ENCODE data around the gene PACRG.

The PACRG gene

DNA sequence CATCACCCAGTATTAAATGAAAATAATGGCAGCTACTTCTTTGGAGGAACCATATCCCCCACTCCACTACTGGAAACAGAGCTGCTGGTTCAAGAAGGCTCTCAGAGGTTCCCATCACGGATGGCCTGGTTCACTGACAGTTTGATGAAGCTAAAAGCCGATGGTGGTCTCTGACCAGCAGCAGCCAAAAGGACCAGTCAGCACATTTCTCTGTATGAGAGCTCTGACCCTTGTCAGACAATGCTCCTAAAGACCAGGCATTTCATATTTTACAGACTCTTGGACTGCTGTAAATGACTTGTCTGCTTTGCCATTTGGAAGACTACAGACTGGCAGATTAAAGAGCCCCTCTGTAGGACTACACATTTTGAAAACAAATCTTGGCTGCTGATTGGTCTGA lies 16.8 kb upstream of the PACRG start:
- DNase-seq: no peak

DNA sequence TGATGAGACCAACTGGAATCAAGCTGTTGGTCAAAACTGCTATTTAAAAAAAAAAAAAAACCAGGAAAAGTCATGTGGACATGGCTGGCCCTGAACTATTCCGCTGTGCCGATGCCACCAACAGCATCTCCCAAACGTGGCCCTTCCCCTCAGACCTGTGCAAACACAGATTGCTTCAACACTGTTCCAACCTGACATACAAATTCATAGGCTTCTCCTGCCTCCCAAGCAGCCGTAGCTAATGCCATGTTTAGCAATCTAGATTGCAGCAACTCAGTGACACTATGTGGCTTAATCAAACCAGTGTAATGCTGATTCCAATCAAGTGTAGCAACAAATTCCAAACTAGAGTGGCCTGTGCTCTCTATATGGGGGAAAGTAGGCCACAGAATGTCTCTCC lies 16.4 kb upstream of the PACRG start:
- no peak for DNase-seq

DNA sequence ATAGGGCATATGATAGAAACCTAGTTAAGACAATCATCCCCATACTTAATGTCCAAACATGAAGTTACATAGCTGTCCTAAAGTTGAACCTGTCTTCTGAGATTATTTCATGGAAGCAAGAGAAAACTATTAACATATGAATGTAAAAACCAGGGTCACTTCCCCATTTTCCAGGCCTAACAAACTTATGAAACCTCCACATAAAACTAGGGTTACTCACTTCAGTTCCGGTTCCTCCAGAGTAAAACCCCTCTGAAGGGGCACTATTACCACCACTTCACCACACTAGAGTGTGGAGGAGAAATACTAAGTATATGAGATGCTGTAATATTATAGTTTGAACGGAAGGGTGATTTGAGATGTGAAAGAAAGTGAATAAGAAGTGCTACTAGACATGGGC lies 15.1 kb upstream of the PACRG start:
- no peak for DNase-seq

DNA sequence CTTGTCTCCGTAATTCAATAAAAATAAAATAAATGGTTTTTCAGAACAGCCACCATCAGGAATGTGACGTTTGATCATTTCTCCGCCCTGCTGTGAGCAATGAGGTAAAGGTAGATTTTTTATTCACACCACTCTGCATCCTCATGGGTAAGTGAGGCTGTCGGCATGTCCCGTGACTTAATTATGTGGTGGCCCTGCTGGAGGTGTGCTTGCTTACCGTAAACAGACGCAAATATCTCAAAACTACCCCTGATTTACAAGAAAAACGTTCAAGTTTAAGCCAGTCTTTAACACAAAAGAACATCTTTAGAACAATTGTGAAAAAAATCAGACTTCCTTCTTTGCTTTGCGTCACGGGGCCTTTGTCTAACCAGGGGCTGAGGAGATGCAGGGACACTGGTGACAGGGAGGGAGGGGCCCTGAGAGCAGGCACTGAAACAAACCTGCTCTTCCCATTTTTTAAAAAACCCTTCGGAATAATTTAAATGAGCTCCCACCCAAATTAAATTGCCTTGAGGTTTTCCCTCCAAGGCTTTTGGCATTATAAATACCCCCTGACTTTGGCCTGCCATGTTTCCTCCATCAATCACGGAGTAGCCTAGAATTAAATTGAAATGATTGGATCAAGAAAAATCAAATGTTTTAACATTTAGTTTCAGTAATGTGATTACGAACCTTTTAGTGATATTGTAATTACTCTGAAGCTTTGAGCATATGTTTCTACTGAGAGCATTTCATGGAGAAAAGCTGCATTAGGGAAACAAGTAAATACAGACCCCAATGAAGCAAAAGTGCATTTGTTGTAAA lies 13.6 kb upstream of the PACRG start:
- DNase-seq: no peak

DNA sequence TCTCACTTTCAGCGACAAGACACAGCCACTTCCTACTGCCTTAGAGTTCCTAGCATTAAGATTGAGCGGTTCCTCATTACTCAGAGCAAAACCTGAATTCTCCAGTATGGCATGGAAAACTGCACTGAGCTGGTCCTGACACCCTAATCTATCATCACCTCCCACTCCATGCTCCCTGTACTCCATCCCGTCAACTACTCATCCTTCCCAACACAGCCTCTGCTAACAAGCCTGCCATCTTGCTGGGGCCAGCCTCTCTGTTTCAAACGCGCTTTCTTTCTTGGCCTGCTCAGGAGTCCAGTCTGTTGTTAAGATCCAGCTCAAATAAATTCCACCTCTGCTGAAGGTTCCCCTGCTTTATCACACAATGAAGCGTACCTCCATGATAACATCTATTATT lies 12.2 kb upstream of the PACRG start:
- DNase-seq: no peak

DNA sequence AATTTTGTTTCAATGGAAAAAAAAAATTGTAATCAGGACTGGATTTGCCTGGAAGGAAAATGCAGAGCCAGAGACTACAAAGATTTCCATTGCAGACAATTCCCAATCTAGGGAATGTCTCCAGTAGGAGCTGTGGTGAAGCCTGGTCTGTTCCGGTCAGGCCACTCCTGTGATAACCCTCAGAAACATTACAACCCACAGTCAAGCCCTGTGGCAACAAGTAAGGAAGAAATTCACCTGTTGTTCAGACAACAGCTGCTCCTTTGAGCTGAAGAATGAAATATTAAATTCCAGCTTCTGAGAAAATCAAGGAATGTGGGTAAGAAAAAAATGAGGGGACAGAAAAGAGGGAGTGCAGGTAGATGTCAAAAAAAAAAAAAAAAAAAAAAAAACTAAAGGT lies 8.2 kb upstream of the PACRG start:
- no peak for DNase-seq

DNA sequence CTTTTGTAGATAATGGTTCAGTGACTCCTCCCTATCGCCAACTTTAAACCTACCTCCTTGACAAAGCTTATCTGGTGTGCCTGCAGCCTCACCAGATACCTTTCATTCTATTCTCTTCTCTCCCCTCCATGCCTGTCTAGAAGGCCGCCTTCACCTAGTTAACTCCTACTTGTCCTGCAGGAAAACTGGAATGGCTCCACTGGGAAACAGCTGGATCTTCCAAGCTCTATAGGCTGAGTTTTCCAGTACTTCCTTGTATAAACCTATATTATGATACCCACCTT lies 6.4 kb upstream of the PACRG start:
- DNase-seq: no peak

DNA sequence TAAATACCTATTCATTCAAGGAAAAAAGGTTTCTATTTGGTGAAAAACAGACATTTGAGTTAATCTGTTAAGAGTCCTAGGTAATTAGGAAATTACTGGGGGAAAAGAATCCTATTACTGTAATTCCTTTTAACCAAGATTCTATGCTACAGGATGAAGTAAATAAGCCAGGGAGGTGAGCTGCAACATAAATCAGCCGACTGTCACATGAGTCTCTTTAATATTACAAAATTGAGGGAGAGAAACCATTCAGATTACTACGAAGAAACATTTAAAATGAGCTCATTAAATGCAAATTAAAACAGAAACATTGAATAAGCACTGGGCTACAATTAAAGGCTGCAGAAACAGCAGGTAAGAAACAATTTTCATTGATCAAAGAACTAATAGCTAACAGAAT lies 5.5 kb upstream of the PACRG start:
- DNase-seq: no peak

DNA sequence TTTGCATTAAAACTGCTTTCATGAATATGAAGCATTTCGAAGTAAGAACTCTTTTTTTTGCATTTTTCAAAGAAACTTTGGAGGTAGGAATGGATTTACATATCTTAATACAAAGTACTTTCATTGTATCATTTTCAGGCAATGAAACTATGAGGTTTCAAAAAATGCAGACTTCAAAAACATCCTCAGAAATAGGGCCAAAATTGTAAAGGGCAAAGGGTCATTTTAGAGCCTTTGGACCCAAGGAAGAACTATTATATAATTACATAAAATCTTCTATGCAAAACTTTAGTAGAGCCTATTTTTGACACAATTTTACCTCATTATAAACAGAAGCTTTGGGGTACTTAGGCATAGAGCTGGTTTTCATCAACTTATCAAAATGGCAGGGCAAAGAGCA lies 5.1 kb upstream of the PACRG start:
- no peak for DNase-seq

DNA sequence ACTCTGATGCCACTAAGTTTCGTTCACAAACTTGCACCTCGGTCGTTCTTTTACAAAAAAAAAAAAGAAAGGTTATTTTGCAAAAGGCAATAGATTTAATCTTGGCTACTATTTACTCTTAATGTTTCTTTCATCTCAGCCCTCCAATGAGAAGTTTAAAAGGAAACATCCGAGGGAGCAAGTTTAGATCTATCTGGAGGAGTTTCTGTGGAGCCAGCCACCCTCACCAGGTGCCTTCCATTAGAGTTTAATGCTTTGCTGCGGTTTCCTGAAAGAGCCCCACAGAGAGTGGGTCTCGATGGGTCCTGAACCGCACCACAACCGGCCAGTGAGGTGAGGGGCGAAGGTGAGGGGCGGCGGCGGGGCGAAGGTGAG lies 840 bp upstream of the PACRG start:
- DNase-seq: no peak

DNA sequence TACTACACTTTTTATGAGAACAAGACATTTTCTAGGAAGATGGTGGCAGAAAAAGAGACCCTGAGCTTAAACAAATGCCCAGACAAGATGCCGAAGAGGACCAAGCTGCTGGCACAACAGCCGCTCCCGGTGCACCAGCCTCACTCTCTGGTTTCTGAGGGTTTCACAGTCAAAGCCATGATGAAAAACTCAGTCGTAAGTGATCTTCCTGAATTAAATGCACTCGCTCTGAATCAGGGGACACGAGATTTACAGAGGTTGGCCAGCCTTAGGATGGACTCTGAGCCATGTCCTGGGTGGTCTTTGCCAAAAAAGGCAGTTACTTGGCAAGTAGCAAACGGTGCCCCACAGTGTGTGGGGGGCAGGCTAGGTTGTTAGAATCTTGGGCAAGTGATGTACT lies 423 bp downstream of the PACRG start:
- DNase-seq: no peak

DNA sequence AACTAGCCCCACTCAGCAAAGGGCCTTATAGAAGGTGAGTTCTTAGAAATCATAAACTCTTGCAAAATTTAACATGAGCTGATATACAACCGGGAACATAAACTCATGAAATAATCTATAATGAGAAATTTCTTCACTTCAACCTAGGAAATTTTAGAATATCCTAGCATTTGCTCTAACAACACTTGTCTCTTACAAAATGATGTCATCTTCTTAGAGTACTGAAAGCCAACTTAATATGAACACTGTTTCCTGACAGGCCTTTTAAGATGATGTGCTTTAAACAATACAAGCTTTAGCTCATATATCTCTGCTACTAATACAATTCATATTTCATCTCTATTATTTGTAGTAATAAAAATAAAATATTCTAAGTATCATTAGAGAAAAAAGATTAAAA lies 932 bp downstream of the PACRG start:
- no peak for DNase-seq

DNA sequence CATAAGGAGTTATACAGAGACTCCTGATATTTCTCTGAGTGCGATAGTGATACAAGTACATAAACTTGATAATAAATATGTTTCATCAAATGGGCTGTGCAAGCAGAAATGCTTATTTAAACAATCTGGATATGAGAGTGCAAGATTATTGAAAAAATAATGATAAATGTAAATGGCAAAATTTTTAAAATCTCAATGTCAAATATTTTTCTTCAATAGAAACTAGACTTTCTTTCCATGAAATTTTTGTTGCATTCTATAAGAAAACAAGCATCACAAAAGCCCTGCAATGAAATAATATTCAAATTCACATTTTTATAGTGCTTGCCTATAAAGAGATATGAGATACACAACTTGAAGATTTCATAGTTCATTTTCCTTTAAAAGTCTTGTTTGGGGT lies 2.7 kb downstream of the PACRG start:
- DNase-seq: no peak

DNA sequence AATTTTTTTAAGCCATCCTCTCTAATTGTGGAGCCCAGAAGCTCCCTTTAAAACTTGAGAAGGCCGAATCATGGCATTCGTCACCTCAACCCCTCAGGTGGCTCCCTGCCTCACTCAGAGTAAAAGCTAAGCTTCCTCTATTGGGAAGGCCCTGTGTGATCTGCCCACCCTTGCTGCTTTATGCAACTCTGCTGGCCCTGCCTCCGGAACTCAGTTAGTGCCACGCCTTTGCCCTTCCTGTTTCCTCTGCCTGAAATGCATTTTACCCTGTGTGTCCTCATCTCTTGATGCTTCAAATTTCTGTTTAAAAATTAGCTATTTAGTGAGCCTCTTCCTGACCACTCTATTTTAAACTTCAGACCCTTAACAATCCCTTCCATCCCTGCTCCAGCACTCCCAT lies 5.7 kb downstream of the PACRG start:
- DNase-seq: no peak

DNA sequence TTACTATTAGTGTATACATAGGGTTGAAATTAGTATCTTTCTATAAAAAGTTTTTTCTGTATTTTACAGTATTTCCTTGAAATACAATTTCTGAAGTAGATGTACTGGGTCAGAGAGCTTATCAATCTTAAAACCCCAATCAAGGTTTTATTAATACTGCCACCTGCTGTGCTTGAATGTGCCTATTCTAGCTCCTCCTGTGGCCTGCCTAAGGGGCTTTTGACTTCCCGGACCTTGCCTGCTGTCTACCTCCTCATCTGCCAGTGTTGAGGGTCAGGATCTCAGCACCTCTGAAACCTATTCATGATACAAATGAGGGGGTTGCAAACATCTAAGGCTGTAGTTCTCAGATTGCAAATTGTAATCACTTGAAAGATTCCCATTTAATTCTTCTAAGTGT lies 9.2 kb downstream of the PACRG start:
- no peak for DNase-seq

DNA sequence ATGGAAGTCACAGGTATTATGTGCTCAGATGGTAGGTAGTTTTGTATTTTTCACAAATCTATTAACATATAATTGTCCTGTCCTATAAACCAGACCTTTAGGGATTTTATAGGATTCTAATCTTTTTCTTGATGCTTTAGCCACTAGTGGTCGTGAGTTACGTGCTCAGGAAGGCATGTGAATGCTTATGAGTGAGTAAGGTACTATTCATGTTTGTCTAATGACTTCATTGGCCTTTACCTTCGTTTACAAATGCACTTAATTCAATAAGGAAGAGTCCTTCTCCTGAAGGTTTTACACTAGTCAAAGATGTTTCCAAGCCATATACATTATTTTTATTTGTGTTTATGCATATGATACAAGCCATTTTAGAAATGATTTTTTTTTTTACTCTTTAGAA lies 23.0 kb downstream of the PACRG start:
- DNase-seq: no peak

DNA sequence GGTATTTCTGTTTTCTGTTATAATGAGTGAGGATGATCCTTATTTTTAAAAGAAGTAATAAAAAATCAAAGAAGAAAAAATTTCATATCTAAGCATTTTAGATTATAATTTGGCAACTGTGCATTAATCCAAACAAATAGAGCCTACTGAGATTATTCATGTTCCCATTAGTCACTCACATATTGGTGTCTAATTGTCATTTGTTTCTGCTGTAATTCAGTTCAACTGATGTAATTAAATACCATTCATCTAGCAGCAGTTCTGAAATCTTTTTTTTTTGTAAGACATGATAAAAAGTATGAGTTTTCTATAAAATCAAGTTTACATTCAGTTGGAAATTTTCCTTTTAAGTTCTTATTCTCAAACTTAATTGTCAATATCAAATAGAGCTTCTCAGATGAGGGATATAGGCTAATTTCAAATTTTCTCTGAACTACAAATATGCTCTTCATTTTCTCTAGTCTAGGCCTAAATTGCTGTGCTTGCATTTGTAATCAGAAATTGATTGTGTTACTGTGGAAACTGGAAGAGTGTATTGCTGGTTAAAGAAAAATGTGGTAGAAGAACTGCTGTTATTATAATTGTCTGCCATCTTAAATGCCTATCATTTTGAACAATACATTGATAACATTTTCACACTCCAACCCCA lies 23.6 kb downstream of the PACRG start:
- DNase-seq: no peak

DNA sequence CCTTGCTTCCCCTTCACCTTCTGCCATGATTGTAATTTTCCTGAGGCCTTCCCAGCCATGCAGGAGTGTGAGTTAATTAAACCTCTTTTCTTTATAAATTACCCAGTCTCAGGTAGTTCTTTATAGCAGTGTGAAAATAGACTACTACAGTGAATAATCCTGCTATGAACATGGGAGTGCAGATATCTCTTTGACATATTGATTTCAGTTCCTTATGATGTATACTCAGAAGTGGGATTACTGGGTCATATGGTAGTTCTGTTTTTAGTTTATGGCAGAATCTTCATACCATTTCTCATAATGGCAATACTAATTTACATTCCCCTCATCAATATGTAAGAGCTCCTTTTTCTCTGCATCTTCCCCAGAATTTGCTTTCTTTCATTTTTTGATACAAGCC lies 26.0 kb downstream of the PACRG start:
- DNase-seq: no peak

DNA sequence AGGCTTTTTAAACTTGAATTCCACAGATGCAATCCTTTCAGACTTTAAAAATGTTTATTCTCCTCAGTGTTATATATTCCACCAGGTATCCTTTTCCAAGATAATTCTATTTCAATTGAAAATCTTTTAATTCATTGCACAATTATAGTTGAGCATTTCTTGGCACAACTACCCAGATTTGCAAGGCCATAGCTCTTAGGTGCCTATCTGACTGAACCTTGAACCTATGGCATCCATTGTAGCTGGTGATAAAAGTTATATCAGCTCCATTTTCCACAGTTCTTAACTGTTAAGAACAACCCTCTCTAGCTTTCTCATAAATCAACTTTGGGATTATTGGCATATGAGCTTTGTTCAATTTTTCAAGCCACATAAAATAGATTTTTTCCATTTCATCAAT lies 42.4 kb downstream of the PACRG start:
- DNase-seq: no peak

DNA sequence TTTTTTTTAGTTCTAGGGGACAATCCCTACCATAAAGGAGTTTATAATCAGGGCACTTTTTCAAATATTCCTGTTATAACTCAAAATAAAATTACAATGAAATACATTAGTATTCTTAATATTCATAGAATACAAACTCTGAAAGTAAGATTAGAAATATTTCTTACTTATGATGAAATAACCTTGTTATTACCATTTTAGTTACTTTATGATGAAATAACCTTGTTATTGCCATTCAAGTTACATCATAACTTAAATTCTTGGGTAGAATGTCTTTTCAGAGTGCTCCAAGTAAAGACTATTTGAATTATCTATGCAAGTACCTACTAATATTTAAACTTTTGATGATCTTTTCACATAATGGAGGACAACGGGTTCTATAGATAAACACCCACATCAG lies 43.2 kb downstream of the PACRG start:
- no peak for DNase-seq

DNA sequence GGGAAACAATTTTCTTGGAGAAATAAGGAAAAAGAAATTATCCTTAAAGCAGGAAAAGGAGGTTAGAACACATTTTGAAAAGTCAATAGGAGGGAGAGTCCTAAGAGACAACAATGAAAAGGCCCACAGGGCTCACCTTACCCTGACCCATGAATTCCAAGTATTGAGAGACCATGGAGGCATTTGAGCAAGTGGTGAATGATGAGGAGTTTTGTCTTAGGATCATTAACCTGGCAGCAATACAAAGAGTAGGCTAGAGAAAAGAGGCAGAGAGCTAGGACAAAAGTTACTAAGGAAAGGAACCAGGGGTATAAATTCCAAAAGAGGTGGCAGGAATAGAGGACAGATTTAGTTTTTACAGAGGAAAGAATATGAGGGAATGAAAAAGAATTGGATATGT lies 44.7 kb downstream of the PACRG start:
- no peak for DNase-seq

DNA sequence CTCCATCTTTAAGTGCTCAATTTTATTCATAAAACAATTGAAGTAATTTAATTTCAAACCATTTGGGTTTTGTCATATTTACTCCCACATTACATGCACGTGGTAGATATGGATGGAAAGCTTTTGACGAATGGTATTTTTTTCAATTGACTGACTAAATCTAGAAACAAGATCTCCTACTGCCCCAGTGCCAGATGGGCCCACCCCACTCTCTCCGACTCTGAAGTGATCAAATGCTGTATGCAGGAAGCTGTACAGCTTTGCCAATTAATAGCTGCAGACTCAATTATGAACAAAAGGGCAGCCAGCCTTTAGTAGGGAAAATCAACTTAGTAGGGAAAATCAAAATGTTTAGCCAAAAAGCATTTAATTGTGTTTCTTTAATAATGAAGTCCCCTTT lies 46.2 kb downstream of the PACRG start:
- no peak for DNase-seq

DNA sequence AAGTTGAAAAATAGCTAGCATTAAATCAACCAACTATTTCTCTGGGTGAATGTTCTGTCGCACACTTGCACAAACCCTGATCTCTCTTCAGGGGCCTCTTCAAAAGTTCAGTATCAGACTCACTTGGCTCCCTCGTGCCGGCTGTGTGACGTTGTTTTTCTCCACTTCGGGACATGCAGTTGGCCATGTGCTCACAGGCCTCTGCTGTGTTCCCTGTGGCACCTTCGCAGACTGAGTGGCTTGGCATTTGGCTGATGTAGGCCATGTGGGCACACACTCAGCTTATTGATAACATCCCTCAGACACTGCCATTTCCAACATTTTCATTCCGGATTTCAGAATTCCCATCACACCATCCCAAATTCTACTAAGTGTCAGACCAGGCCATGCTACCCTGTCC lies 49.3 kb downstream of the PACRG start:
- DNase-seq: no peak

DNA sequence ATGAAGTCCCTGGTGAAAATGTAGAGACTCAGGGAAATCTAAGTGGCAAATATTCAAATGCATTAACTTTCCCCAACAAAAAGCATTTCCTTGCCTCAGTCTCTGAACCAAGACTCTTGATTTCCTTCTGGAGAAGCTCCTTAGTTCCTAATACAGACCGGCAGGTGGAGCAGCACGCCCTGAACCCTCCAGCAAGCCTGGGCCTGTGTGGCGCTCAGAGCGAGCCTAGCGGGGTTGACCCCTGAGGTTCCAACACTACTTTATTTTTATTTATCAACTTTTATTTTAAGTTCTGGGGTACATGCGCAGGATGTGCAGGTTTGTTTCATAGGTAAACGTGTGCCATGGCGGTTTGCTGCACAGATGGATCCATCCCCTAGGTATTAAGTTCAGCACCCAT lies 50.8 kb downstream of the PACRG start:
- DNase-seq: no peak

DNA sequence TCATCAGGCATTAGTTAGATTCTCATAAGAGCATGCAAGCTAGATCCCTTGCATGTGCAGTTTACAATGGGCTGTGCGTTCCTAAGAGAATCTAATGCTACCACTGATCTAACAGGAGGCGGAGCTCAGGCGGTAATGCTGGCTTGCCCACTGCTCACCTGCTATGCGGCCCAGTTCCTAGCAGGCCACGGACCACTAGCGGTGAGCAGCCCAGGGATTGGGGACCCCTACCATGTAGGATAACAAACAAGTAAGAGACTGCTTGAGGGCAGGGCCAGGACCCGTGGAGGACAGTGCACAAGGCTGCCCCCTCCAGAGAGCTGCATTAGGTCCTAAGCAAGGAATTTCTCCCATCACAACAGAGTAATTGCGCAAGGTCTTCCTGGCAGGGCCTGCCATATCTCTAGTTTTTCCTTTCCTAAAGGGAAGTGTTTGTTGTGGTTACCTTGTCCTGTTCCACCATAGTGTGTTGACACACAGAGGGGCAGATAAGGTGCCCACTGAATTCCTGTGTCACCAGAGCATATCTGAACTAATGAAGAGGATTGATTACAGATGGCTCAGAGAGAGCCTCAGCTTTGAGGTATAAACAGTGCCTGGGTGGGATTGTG lies 58.0 kb downstream of the PACRG start:
- no peak for DNase-seq
